Right lobe of liver (tissue), 6 donors: ENCODE results near the gene ROBO2. TPM values are rescaled to one million over a fixed set of nuclear protein-coding genes. Genes with fewer than 3 reads are reported as not detected.

Experiments
- ATAC-seq, 4 donors: fragments of 200-7000 bp; cut with Tn5 transposase; one replicate each; pipeline ENCODE4 v1.9.1; 2020; ENCODE audit warnings: mild to moderate bottlenecking in 4 of 4, moderate library complexity in 4 of 4
- DNase-seq, 3 donors: peaks; one replicate each; pipeline ENCODE4 v3.0.0-alpha.2; 2020
- H3K27ac ChIP-seq, 3 donors: fragments of 200-600 bp; one replicate each; pipeline ENCODE4 v1.8.0; 2022
- H3K27me3 ChIP-seq, 2 donors: fragments of 200-600 bp; one replicate each; pipeline ENCODE4 v1.8.0; 2022
- H3K36me3 ChIP-seq, 4 donors: fragments of 200-600 bp; sonication (generic) in 1 of 4; one replicate each; pipeline versions ENCODE4 v1.5.1 to v1.8.0; 2017 to 2022; ENCODE audit warnings: control low read depth in 1 of 4
- H3K4me1 ChIP-seq, 4 donors: fragments of 200-600 bp; sonication (generic) in 1 of 4; one replicate each; pipeline versions ENCODE4 v1.5.1 to v1.8.0; 2017 to 2022; ENCODE audit warnings: control low read depth in 1 of 4
- H3K4me3 ChIP-seq, 3 donors: fragments of 200-600 bp; one replicate each; pipeline ENCODE4 v1.8.0; 2022
- H3K9me3 ChIP-seq, 4 donors: fragments of 200-600 bp; sonication (generic) in 1 of 4; one replicate each; pipeline versions ENCODE4 v1.5.1 to v1.8.0; 2017 to 2022; ENCODE audit warnings: control low read depth in 1 of 4
- CTCF ChIP-seq, 4 donors: fragments of 200-600 bp in 3 of 4; fragments of 450-650 bp in 1 of 4; IDR thresholded peaks; one replicate each; pipeline versions ENCODE4 v1.5.1 to v1.8.0; 2016 to 2022; ENCODE audit warnings: antibody characterized with exemption in 4 of 4, mild to moderate bottlenecking in 2 of 4
- POLR2A ChIP-seq: fragments of 450-650 bp; IDR thresholded peaks from one replicate; pipeline ENCODE4 v1.6.1; 2017; ENCODE audit warnings: antibody characterized with exemption, mild to moderate bottlenecking
- WGBS: methylation state at CpG from one replicate; pipeline ENCODE4 v1.1.6; 2018; ENCODE audit warnings: low coverage, low lambda C conversion rate; ENCODE audit not compliant: insufficient coverage; ENCODE audit errors: missing lambda C conversion rate; 5-methylcytosine and 5-hydroxymethylcytosine counted together
- intact Hi-C, 2 donors: fragments of 100-400 bp; cut with DNase I; formaldehyde crosslinking; loops; one replicate each; pipeline versions ENCODE4 v1.11.2 to v1.14.1; 2022
- total RNA-seq, 6 experiments: library from RNA; depleted of rRNA in 2 of 6; stranded (reverse); fragments of >200 nt in 2 of 6; fragmentation: NEBNext Ultra II Directional in 3 of 6; extraction: Animal tissue kit (Norgen Biotek cat#: 25700) in 3 of 6; gene quantifications; one replicate each; pipeline versions ENCODE4 v1.1.0 to v1.2.4, GENCODE V29; 2016 to 2023
- donor health status: DM: no; HTN: yes; CAD: no.
- donor health status: DM: no; HTN: no; CAD: no.
- donor health status: DM: no; HTN: no; CAD: no.
- donor health status: DM: no; HTN: yes; CAD: no.
- donor health status: DM: no; HTN: yes; CAD: no.

Gene ROBO2
- total RNA-seq, 6 experiments from 2014 or later, result 0.07 to 1.7 (median 0.67) TPM

GRCh38 chr3:77562089-77562488, 522.2 kb downstream of the ROBO2 start:
- Histone ChIP-seq H3K4me1 (no peaks in the 10 kb centered on the region), H3K9me3 (no peaks in the 10 kb centered on the region), H3K27ac (no peak overlapping the region), H3K36me3 (no peaks in the 10 kb centered on the region), H3K27me3 (no peaks in the 10 kb centered on the region), H3K4me3 (no peak overlapping the region)
- intact Hi-C loops, result no loop called here
- ATAC-seq, result no peak
- 54% methylated on average over 2 of the region's 2 CpGs for WGBS
- TF ChIP-seq CTCF (IDR thresholded peaks at IDR 0.05) (no peak), POLR2A (no peak)
- no peak for DNase-seq

GRCh38 chr3:77563012-77563411, 523.1 kb downstream of the ROBO2 start:
- Histone ChIP-seq H3K27me3 (no peaks in the 10 kb centered on the region), H3K4me3 (no peak overlapping the region), H3K4me1 (no peaks in the 10 kb centered on the region), H3K9me3 (no peaks in the 10 kb centered on the region), H3K36me3 (no peaks in the 10 kb centered on the region), H3K27ac (no peak overlapping the region)
- DNase-seq (no peak), ATAC-seq (no peak)
- WGBS, result 67% methylated on average over 1 of the region's 1 CpG
- TF ChIP-seq CTCF (IDR thresholded peaks at IDR 0.05) (no peak), POLR2A (no peak)
- intact Hi-C loops, result no loop called here

- intact Hi-C loops, result no loop called here
- H3K27me3 ChIP-seq, result no peaks in the 10 kb centered on the region
- no peak for TF ChIP-seq CTCF (IDR thresholded peaks at IDR 0.05)
- no peak for TF ChIP-seq POLR2A
- H3K36me3 ChIP-seq, result no peaks in the 10 kb centered on the region
- no peak for ATAC-seq
- 56% methylated on average over 6 of the region's 6 CpGs for WGBS
- H3K27ac ChIP-seq, result no peak overlapping the region
- DNase-seq, result no peak
- H3K4me1 ChIP-seq, result no peaks in the 10 kb centered on the region
- H3K4me3 ChIP-seq, result no peak overlapping the region
- H3K9me3 ChIP-seq, result no peaks in the 10 kb centered on the region
Measured at GRCh38 chr3:77566055-77566454, 526.2 kb downstream of the ROBO2 start.

DNA sequence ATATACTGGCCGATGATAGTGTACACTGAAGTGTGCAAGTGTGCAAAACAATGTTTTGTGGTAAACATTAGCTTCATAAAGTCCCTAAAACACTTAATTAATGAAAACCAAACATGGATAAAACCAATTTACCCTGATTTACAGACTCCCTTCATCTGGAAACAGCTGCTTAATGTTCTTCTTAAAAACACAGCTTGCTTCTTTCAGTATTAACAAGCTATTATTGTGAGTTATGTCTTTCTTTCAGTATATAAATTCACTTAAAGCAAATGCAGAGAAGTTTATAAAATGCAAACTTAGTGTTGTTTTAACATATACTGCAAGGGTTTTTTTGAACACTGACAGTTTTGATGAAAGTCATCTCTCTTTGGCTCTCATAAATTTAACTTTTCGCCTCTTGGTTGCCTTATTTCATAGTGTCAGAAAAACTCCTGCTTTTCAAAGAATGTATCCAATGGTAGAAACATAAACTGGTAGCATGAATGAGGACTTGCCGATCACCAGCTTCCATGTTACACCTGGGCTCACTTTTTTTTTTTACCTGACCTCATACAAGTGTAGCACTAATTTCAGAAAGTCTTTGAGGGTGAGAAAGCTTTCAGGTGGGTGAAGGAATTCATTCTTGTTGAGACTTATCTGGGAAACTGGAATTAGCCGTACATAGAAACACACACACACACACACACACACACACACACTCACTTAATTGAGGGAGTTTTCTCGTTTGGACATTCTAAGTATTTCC, 532.2 kb downstream of the ROBO2 start:
- Histone ChIP-seq H3K27me3 (no peaks in the 10 kb centered on the region), H3K4me3 (no peak overlapping the region), H3K27ac (no peak overlapping the region), H3K9me3 (no peaks in the 10 kb centered on the region), H3K4me1 (no peaks in the 10 kb centered on the region), H3K36me3 (no peaks in the 10 kb centered on the region)
- WGBS, result 71% methylated on average over 5 of the region's 5 CpGs
- TF ChIP-seq CTCF (IDR thresholded peaks at IDR 0.05), result no peak
- no peak for TF ChIP-seq POLR2A
- intact Hi-C loops, result no loop called here
- DNase-seq (no peak), ATAC-seq (no peak)
